Mesendoderm (in vitro differentiated cells): ENCODE data around the gene CYB5D1. TPM values are rescaled to one million over a fixed set of nuclear protein-coding genes. Genes with fewer than 3 reads are reported as not detected.
"Not testable (repeated sequence)": the region's sequence is repeated elsewhere in the genome, so short reads cannot be mapped to it uniquely, and the experiment has no call there.

Experiments used
- DNase-seq: peaks from one replicate; pipeline ENCODE4 v3.0.0; 2013
- H2AK5ac ChIP-seq: 2 replicates; pipeline ENCODE4 v1.6.1; 2013; ENCODE audit warnings: low read length, inconsistent platforms
- H2BK120ac ChIP-seq: 2 replicates; pipeline ENCODE4 v1.6.1; 2013; ENCODE audit warnings: low read depth, mild to moderate bottlenecking, low read length, moderate library complexity, mixed read lengths
- H2BK15ac ChIP-seq: replicated peaks from 2 replicates; pipeline ENCODE4 v1.6.1; 2013; ENCODE audit warnings: low read depth, mild to moderate bottlenecking, moderate library complexity
- H2BK5ac ChIP-seq: 2 replicates; pipeline ENCODE4 v1.6.1; 2013; ENCODE audit warnings: low read length, inconsistent platforms
- H3K18ac ChIP-seq: 2 replicates; pipeline ENCODE4 v1.6.1; 2013; ENCODE audit warnings: mild to moderate bottlenecking, low read length, mixed read lengths
- H3K23ac ChIP-seq: one replicate; pipeline ENCODE4 v1.6.1; 2013; ENCODE audit warnings: low read length
- H3K27ac ChIP-seq: 2 replicates; pipeline ENCODE4 v1.5.1; 2013; ENCODE audit warnings: low read depth, mild to moderate bottlenecking, inconsistent platforms, low read length, moderate library complexity
- H3K27me3 ChIP-seq: 2 replicates; pipeline ENCODE4 v1.6.1; 2013; ENCODE audit warnings: low read length, control low read depth, mild to moderate bottlenecking, inconsistent platforms; ENCODE audit not compliant: insufficient read depth, poor library complexity
- H3K36me3 ChIP-seq: 2 replicates; pipeline ENCODE4 v1.6.1; 2013; ENCODE audit warnings: low read length, inconsistent platforms; ENCODE audit not compliant: control insufficient read depth, insufficient read depth
- H3K4ac ChIP-seq: one replicate; pipeline ENCODE4 v1.6.1; 2013; ENCODE audit warnings: low read depth, mild to moderate bottlenecking, low read length, moderate library complexity
- H3K4me1 ChIP-seq: 2 replicates; pipeline ENCODE4 v1.6.1; 2013; ENCODE audit warnings: low read depth, low read length, inconsistent platforms; ENCODE audit not compliant: control insufficient read depth
- H3K4me2 ChIP-seq: 2 replicates; pipeline ENCODE4 v1.6.1; 2013; ENCODE audit warnings: low read length
- H3K4me3 ChIP-seq: 2 replicates; pipeline ENCODE4 v1.5.1; 2013; ENCODE audit warnings: mild to moderate bottlenecking, low read length
- H3K56ac ChIP-seq: one replicate; pipeline ENCODE4 v1.6.1; 2013; ENCODE audit warnings: low read length
- H3K79me1 ChIP-seq: 2 replicates; pipeline ENCODE4 v1.6.1; 2013; ENCODE audit warnings: low read length, inconsistent platforms
- H3K79me2 ChIP-seq: 2 replicates; pipeline ENCODE4 v1.6.1; 2013; ENCODE audit warnings: mild to moderate bottlenecking, low read length; ENCODE audit not compliant: control insufficient read depth, insufficient read depth
- H3K9ac ChIP-seq: 2 replicates; pipeline ENCODE4 v1.6.1; 2013; ENCODE audit warnings: low read length, inconsistent platforms
- H4K5ac ChIP-seq: one replicate; pipeline ENCODE4 v1.6.1; 2013; ENCODE audit warnings: low read length
- H4K8ac ChIP-seq: one replicate; pipeline ENCODE4 v1.6.1; 2013; ENCODE audit warnings: low read depth, mild to moderate bottlenecking, control low read depth, low read length, moderate library complexity
- WGBS: extraction: QIAGEN DNeasy Blood & Tissue Kit; methylation state at CpG from one replicate; pipeline ENCODE4 v1.1.7; 2013; ENCODE audit warnings: low lambda C conversion rate, missing lambda C conversion rate; ENCODE audit not compliant: insufficient coverage; ENCODE audit errors: extremely low coverage; 5-methylcytosine and 5-hydroxymethylcytosine counted together
- polyA plus RNA-seq, 2 experiments: library from polyadenylated mRNA; stranded (reverse); fragments of 200-250 nt; gene quantifications; one replicate each; pipeline ENCODE4 v1.2.3, GENCODE V29; 2013

The CYB5D1 gene, protein sequence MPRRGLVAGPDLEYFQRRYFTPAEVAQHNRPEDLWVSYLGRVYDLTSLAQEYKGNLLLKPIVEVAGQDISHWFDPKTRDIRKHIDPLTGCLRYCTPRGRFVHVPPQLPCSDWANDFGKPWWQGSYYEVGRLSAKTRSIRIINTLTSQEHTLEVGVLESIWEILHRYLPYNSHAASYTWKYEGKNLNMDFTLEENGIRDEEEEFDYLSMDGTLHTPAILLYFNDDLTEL
- 12.7 TPM for polyA plus RNA-seq (2013, experiment 1 of 2)
- 13.3 TPM for polyA plus RNA-seq (2013, experiment 2 of 2)

DNA sequence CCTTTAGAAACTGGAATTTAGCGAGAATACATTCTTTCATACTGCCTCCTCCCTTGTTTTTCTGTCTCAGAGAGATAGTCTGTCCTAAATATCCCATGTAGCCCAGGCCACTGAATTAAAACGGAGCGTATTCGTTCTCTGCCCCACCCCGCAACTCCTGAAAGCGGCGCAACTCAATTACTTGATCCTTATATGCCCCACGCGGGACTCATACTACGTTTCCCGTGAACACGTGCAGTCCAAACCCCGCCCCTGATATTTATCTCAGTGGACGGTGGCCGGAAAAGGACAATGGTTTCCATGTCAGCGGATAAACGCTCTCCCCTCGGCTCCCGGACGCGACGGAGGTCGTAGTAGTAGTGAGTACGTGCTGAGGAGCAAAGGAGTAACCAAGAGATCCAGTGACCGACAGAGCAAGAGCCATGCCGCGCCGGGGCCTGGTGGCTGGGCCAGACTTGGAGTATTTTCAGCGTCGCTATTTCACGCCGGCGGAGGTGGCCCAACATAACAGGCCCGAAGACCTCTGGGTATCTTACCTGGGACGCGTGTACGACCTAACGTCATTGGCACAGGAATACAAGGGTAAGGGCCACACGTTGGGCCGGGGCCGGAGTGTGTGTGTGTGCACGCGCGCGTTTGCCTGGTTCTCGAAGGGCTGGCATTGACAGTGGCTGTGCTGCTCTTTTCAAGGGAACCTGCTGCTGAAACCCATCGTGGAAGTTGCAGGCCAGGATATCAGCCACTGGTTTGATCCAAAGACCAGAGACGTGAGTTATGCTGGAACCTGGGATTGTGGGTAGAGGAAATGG lies at the start of gene CYB5D1:
TSS of gene CYB5D1 (plus strand) at position 291 of the 809 bp plus-strand sequence. CDS start at position 423, 132 bp downstream.
- peak within 1 kb of the TSS; percentile 98 for H2BK120ac ChIP-seq
- H3K4me3 ChIP-seq = peak within 1 kb of the TSS; percentile 69
- no peak within 1 kb of the TSS for H2AK5ac ChIP-seq
- WGBS = no CpG with 5 or more reads among the region's 48 CpGs
- H3K79me2 ChIP-seq = no peaks in the 10 kb centered on the region
- H3K27ac ChIP-seq = peak within 1 kb of the TSS; percentile 89
- no peaks in the 10 kb centered on the region for H3K36me3 ChIP-seq
- peak within 1 kb of the TSS; percentile 81 for H3K23ac ChIP-seq
- H4K5ac ChIP-seq = no peak within 1 kb of the TSS
- DNase-seq = peak; percentile 96
- no peak within 1 kb of the TSS for H4K8ac ChIP-seq
- peak within 1 kb of the TSS; percentile 89 for H3K4me2 ChIP-seq
- peaks cover 7% of the 10 kb centered on the region for H3K4me1 ChIP-seq
- no peak within 1 kb of the TSS for H2BK15ac ChIP-seq
- no peak within 1 kb of the TSS for H3K4ac ChIP-seq
- peak within 1 kb of the TSS; percentile 83 for H3K9ac ChIP-seq
- peak within 1 kb of the TSS; percentile 97 for H2BK5ac ChIP-seq
- peaks cover 6% of the 10 kb centered on the region for H3K79me1 ChIP-seq
- H3K18ac ChIP-seq = peak within 1 kb of the TSS; percentile 92
- H3K56ac ChIP-seq = peak within 1 kb of the TSS; percentile 96
- H3K27me3 ChIP-seq = peaks cover 2% of the 10 kb centered on the region

DNA sequence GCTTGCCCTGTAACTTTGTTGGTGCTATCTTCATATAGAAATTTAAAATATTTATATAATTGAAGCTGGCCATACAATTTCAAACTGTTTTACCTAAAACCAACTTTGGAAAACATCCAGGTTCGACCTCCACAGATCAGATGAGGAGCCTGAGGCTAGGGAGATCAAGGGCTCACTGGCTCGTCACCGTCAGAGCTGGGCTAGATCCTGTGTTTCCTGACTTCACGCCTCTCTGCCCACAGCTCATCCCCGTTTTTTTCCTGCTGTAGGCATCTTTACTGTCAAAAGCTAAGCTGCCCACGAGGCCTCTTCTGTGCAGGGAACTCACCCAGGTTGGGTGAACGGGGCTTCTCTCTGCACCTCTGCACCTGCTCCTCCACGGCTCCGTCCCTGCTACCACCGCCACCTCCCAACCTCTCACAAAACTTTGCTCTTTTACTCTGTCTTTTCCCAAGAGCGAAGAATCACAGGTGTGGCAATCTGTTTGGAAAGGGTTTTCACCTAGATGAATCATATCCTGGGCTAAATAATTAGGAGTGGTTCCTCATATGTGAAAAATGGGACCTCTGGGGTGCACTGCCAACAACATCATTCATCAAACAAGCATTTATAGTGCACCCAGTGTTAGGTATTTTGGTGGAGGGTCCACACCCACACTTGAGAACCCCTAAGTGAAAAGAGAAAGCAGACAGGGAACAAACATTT lies 48.6 kb upstream of the CYB5D1 start:
- H3K36me3 ChIP-seq = no peaks in the 10 kb centered on the region
- no peaks in the 10 kb centered on the region for H3K79me1 ChIP-seq
- H3K4me3 ChIP-seq = no peak overlapping the region
- H3K9ac ChIP-seq = no peak overlapping the region
- no peak overlapping the region for H3K56ac ChIP-seq
- no peak overlapping the region for H2BK5ac ChIP-seq
- no peak overlapping the region for H3K4ac ChIP-seq
- no peak overlapping the region for H3K27ac ChIP-seq
- no CpG with 5 or more reads among the region's 11 CpGs for WGBS
- H3K23ac ChIP-seq = no peak overlapping the region
- H3K4me2 ChIP-seq = no peak overlapping the region
- no peak for DNase-seq
- no peaks in the 10 kb centered on the region for H3K79me2 ChIP-seq
- H2BK120ac ChIP-seq = no peak overlapping the region
- no peaks in the 10 kb centered on the region for H3K27me3 ChIP-seq
- H2AK5ac ChIP-seq = no peak overlapping the region
- H4K5ac ChIP-seq = no peak overlapping the region
- H3K4me1 ChIP-seq = no peaks in the 10 kb centered on the region
- no peak overlapping the region for H2BK15ac ChIP-seq
- H4K8ac ChIP-seq = no peak overlapping the region
- H3K18ac ChIP-seq = no peak overlapping the region

DNA sequence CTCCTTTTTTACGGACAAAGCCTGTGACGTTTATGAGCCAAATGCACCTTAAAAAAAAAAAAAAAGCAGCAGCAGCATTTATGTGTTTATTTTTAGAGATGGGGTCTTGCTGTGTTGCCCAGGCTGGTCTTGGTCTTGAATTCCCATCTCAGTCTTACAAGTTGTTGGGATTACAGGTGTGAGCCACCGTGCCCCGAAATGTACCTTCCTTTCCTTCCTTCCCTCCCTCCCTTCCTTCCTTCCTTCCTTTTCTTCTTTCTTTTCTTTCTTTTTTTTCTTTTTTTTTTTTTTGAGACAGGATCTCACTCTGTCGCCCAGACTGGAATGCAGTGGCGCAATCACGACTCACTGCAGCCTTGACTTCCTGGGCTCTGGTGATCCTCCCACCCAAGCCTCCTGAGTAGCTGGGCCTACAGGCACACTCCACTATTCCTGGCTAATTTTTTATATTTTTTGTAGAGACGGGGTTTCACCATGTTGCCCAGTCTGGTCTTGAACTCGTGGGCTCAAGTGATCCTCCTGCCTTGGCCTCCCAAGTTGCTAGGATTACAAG lies 47.9 kb upstream of the CYB5D1 start:
- H2BK120ac ChIP-seq, H2BK15ac ChIP-seq, H3K4me3 ChIP-seq, H3K79me1 ChIP-seq, H4K5ac ChIP-seq, H2BK5ac ChIP-seq, H4K8ac ChIP-seq, H3K4ac ChIP-seq, H3K23ac ChIP-seq, H3K9ac ChIP-seq, H3K4me1 ChIP-seq, H3K27me3 ChIP-seq, H3K18ac ChIP-seq, H3K56ac ChIP-seq, H3K79me2 ChIP-seq, DNase-seq, H2AK5ac ChIP-seq, H3K36me3 ChIP-seq, H3K4me2 ChIP-seq, H3K27ac ChIP-seq: not testable (repeated sequence)
- WGBS = no CpG with 5 or more reads among the region's 9 CpGs

DNA sequence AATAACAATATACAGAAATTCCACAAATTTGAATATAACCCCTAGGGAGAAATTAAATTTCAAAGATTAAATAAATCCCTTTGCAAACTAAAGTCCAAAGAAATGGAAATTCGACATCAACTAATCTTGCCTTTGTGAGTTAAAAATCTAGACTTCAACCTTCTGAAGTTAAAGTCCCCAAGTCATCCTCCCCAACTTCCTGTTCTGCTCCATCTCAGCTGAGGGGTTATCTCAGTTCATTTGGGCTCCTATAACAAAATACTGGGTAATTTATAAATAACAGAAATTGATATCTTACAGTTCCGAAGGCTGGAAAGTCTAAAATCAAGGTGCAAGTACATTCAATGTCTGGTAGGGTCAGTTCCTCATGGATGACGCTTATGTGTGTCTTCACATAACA lies 46.6 kb upstream of the CYB5D1 start:
- DNase-seq = no peak
- no peaks in the 10 kb centered on the region for H3K79me2 ChIP-seq
- no peak overlapping the region for H3K27ac ChIP-seq
- H3K36me3 ChIP-seq = no peaks in the 10 kb centered on the region
- no peak overlapping the region for H3K56ac ChIP-seq
- WGBS = no CpG with 5 or more reads among the region's 3 CpGs
- H3K79me1 ChIP-seq = no peaks in the 10 kb centered on the region
- no peak overlapping the region for H2BK120ac ChIP-seq
- H2AK5ac ChIP-seq = no peak overlapping the region
- H3K4me1 ChIP-seq = no peaks in the 10 kb centered on the region
- no peak overlapping the region for H2BK5ac ChIP-seq
- no peak overlapping the region for H3K18ac ChIP-seq
- no peak overlapping the region for H4K8ac ChIP-seq
- no peaks in the 10 kb centered on the region for H3K27me3 ChIP-seq
- no peak overlapping the region for H3K4me3 ChIP-seq
- no peak overlapping the region for H3K23ac ChIP-seq
- H3K4me2 ChIP-seq = no peak overlapping the region
- no peak overlapping the region for H3K9ac ChIP-seq
- no peak overlapping the region for H2BK15ac ChIP-seq
- H4K5ac ChIP-seq = no peak overlapping the region
- H3K4ac ChIP-seq = no peak overlapping the region

DNA sequence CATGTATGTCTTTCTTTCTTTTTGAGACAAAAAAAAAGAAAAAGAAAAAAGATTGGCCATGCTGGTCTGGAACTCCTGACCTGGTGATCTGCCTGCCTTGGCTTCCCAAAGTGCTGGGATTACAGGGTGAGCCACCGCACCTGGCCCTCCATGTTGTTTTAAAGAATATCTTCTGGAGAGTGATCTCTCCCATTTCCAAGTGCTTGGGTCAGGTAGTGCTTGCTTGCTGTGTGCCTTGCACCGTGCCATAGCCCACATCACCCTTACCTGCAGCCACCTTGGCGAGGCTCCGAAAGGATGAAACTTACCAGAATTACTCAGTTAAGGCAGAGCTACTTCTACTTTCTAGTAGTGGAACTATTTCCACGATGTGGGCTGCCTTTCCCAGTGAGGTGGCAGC lies 42.8 kb upstream of the CYB5D1 start:
- no peak overlapping the region for H3K27ac ChIP-seq
- no peak overlapping the region for H2AK5ac ChIP-seq
- no peak overlapping the region for H3K4me3 ChIP-seq
- H2BK5ac ChIP-seq = no peak overlapping the region
- no peak overlapping the region for H3K56ac ChIP-seq
- H4K8ac ChIP-seq = no peak overlapping the region
- no peak overlapping the region for H3K23ac ChIP-seq
- H3K27me3 ChIP-seq = no peaks in the 10 kb centered on the region
- H3K4me1 ChIP-seq = no peaks in the 10 kb centered on the region
- H3K9ac ChIP-seq = no peak overlapping the region
- H4K5ac ChIP-seq = no peak overlapping the region
- no peak overlapping the region for H3K4me2 ChIP-seq
- no CpG with 5 or more reads among the region's 5 CpGs for WGBS
- H3K18ac ChIP-seq = no peak overlapping the region
- no peak overlapping the region for H2BK120ac ChIP-seq
- no peak overlapping the region for H2BK15ac ChIP-seq
- H3K4ac ChIP-seq = no peak overlapping the region
- no peak for DNase-seq
- no peaks in the 10 kb centered on the region for H3K36me3 ChIP-seq
- H3K79me2 ChIP-seq = no peaks in the 10 kb centered on the region
- no peaks in the 10 kb centered on the region for H3K79me1 ChIP-seq
